Stimulated activated CD4-positive, alpha-beta T cell treated with anti-CD3 and anti-CD28 coated beads, TNF-alpha, amount 100 ng/mL, for 4 hours (primary cell): ENCODE measurements around the gene RAPGEF4.

ENCODE experiments used
- DNase-seq, 3 experiments: peaks; one replicate each; pipeline ENCODE4 v3.0.0-alpha.2; 2020; ENCODE audit warnings: low read depth in 3 of 3

Gene RAPGEF4

DNA sequence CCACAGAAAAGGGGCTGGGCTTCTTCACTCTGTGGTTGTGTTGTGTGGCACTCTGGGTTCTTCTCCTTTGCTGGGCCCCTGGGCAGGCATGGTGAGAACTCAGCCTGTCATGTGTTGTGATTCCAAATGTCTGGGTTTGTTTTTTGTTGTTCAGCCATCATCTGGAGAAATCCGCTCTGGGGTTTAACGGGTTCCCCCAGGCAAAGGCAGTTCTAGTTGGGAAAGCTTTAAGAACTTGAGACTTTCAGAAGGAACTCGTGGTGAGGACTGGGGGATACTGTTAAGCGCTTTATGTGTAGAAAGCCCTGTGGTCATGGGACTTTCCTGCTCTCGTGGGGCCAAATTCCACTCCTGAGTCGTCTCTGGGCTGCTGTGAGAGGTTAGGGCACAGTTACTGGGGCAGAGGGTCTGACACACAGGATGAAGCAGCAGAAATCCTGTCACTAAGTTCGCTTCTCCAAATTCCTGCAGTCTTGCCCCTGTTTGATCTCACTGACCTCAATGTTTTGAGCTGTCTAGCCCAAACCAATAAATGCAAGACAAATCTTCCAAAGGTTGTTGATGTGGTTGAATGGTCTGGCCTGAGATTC lies 87.7 kb downstream of the RAPGEF4 start:
- no peak for DNase-seq

DNA sequence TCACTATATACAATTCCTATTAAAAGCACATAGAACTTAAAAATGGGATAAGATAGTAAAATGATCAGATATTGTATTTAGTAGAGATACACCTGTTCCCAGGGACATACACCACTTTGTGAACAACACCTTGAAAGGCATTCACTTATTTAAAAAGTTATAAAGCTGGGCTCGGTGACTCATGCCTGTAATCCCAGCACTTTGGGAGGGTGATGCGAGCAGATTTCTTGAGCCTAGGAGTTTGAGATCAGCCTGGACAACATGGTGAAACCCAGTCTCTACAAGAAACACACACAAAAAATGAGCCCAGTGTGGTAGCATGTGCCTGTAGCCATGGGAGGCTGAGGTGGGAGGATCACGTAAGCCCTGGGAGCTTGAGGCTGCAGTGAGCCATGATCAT lies 90.9 kb downstream of the RAPGEF4 start:
- DNase-seq = no peak

GRCh38 chr2:172829229-172829628 lies 93.6 kb downstream of the RAPGEF4 start:
- no peak for DNase-seq

GRCh38 chr2:172830482-172830881 lies 94.8 kb downstream of the RAPGEF4 start:
- DNase-seq = no peak

DNA sequence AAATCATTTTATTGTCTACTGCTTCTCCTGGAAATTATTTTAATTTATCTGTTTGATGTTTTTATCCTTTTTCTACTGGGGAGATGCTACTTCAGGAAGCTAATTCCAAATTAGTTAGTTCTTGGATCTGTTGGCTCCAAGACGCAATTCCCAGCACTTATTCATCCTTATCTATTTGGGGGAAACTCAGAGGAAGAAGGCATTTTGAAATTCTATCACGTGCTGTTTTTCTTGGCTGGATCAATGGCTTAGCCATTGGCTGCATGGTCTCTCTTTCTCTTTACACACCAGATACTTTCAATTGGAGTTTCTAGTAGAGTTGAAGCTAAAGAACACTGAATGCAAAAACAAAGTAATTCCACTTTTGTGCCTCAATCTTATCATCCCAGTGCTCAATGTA lies 98.3 kb downstream of the RAPGEF4 start:
- no peak for DNase-seq

GRCh38 chr2:172834881-172835280 lies 99.2 kb downstream of the RAPGEF4 start:
- DNase-seq = no peak

DNA sequence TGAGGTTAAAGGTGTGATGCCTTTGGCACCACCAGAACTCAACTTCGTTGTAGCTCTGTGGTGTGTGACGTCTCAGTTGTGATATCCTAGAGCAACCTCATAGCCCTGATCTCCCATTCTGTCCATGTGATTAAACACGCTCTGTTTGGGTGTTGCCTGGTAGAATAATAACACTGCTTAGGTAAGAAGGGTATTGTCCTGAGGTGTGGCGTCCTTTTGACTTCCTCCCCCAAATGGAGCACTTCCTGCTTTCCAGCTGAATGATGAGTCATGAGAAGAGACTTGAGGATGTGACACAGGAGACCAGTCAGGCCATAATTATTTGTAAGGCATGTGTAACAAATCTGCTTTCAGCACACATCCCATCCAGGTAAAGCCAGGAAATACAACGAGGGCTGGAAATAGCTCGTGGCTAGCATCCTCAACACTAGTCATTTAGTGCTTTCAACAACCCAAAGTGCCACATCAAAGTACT lies 100.7 kb downstream of the RAPGEF4 start:
- DNase-seq = no peak

- DNase-seq = no peak
These were observed 101.2 kb downstream of the RAPGEF4 start for GRCh38 chr2:172836827-172837226.

DNA sequence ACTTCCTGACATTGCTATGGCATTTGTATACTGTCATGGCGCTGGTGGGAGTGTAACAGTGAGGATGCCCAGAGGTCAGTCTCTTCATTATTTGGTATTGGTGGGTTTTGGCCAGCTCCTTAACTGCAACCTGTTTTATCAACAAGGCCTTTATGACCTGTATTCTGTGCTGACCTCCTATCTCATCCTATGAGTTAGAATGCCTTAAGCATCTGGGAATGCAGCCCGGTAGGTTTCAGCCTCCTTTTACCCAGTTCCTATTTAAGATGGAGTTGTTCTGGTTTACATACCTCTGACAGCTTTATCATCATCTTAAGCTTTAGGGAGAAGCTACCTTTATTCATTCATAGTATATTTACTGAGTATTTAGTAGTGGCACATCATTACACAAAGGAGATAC lies 103.8 kb downstream of the RAPGEF4 start:
- no peak for DNase-seq

GRCh38 chr2:172842511-172843265 lies 107.0 kb downstream of the RAPGEF4 start:
- no peak for DNase-seq

DNA sequence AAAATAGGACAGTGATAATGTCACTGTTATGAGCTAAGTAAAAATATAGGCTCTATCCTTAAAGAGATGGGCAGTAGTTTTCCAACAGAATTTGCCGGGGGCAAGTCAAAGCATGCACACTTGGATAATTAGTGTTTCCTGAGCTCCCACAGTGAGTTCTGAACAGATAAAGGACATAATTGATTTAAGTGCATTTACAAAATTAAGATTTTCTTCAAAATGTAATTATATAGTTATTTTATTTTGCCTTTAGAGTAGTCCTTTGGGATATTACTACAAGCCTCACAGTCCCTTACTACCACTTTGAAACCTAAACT lies 107.6 kb downstream of the RAPGEF4 start:
- no peak for DNase-seq

- no peak for DNase-seq
These were observed 108.5 kb downstream of the RAPGEF4 start for GRCh38 chr2:172843902-172844715.

DNA sequence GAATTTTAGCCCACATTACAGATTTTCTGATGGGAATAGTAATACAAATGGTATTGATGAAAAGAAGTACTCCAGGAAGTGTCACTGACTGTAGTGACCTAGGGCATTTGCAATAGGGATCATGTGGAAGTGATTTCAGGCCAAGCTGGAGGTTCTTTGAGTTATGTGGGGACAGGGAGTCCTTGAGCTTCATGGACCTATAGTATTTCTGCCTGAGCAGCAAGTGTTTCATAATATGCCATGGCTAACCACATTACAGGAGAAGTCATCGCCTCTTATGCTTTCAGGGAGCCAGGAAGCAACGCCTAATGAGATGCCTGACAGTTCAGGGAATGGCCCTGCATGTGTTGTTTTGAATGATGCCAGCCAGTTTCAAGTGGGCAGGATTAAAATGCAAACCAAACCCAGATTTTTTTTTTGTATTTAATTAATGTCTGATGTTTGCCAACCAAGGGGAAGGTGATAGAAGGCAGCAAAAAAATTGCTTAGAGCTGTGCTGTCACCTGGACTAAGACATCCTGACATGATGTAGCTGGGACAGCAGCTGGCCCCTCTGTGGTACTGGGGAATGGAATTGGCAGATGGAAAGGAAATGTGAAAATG lies 109.5 kb downstream of the RAPGEF4 start:
- DNase-seq = no peak

DNA sequence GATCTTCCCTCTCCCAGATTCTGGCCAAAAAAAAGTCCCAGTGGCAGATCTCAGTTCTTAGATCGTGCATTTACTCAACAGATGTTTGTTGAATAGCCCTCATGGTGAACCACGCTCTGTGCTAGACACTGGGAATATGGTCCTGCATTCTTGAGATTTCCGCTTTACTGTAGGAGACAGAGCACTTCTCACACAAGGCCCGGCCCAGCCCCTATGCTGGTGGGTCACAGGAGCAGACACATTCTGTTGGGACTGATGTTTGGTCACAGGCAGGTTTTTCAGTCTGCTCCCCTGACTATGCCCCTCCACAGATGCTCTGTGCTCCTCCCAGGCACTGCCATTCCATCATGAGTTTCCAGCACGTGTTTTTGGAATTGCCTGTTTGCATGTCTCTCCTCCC lies 110.9 kb downstream of the RAPGEF4 start:
- no peak for DNase-seq

DNA sequence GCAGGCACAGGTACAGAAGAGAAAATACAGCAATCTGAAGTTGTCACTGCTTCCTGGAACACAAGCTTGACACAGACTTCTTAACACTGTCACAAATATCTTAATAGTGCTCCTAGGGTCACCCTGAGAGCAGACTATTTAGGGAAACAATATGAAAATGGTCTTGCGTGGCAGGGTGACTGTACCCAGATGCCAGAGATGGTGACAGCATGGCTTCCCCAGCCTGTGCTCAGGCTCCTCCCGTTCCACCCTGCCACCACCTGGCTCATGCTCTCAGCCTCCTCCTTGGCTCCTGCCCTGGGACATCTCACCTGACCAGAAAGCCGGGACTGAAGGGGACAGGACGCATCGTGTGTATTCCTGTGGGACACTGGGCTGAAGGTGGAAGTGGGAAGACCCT lies 111.5 kb downstream of the RAPGEF4 start:
- DNase-seq = no peak

DNA sequence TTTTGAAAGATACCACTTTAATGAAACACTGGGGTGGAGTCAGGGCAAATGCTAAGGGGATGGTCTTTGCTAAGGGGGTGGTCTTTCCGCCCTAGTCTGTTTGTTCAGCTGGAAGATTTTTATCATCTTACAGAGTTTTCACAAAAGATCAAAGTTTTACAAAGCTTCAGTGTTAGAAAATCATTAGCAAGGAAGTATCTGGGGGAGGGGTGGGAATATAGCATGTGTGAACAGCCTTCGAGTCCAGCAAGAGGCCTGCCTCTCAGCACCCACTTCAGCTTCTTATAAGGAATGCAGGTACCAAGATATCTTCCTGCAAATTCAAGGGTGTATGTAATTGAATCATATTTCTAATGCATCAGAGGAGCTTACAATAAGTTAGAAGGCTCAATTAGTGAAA lies 112.9 kb downstream of the RAPGEF4 start:
- no peak for DNase-seq

DNA sequence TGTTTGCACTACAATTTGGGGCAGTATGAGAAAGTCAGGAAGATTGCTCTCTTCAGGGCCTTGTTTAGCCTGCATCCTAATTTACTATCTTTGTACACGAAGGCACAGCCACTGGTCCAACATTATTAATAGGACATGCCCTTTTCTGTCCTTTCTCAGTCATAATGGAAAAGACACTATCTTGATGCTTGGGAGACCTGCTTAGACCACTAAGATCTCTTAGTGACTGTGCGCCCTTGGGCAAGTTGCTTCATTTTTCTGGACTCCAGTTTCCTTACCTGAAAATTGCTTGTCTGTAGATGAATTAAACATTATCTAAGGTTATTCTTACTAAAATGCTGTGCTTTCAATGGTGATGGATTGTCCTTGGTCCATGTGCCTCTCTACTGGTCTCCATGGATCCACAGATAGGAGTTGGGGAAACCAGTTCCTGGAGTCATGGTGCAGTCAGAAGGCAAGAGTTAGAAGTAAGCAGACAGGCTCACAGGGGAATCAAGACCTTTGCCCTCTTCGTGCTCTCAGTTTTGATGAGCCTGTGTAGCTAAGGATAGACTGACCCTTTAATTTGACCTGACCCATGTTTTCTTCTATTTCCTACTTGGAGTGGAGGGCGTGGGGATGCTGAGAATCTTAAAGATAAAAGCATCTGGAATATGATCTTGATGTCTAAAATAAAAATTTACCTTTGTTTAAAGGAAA lies 114.0 kb downstream of the RAPGEF4 start:
- no peak for DNase-seq

DNA sequence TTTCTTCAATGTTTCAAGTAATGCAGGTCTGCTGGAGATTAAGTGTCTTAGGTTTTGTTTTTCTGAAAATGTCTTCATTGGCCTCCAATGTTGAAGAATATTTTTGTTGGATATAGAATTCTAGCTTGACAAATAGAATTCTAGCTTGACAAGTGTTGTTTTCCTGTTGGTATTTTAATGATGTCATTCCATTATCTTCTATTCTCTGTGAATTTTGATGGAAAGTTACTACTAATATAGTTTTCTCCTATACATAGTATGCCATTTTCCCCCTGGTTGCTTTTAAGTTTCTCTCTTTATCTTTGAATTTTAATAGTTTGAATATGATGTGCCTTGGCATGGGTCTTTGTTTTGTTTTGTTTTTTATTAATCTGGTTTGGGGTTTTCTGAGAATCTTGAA lies 119.9 kb downstream of the RAPGEF4 start:
- no peak for DNase-seq

DNA sequence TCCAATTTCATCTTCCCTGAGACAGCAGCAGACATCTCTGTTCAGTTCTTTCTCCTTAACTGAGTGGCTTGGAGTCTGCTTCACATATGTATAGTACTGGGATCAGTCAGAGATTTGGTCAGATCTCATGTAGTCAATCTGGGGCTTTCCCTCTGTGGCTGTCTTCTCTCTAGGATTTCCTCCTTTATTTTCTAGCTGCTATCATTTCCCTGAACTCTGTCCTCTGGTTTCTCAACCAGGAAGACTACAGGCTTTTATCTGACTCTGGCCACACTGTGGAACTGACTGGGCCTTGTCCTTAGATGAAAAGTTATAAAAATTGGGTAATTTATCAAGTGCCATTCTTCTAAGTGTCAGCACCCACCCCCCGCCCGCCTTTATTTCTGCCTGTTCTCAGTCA lies 121.0 kb downstream of the RAPGEF4 start:
- DNase-seq = no peak

GRCh38 chr2:172858473-172858745 lies 122.8 kb downstream of the RAPGEF4 start:
- no peak for DNase-seq

DNA sequence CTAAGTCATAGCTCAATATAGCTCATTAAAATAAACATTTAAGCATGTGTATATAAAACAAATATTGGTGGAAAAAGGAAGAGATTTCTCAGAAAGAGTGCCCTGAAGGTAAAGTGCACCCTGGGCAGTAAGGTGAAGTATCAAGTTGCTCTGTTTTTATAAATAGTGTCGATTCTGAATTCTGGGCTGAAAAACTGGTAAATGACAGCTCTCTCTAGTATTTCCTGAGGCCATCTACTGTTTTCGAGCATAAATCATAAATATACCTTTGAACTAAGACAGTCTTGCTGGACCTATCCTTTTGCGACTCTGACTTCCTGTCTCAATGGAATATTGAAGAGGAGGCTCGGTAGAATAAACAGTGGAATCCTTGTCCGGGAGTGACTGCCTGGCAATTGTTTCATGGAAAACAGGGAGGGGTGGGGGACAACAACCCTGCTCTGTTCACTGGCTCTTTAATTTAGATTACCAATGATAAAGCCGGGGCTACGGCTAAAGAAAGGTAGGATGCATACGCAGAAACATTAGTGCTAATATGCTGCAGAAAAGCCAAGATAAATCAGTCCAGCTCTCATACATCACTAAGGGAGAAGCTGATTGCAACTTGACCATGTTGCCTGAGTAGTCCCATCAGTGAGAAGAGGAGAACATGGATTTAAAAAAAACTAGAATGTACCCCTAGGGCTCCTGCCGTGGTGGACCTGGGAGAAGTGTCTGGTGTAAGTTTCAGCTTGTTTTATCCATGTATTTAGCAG lies 124.1 kb downstream of the RAPGEF4 start:
- DNase-seq = no peak
